ENCODE data around the gene COL6A2. TPM values are rescaled to one million over a fixed set of nuclear protein-coding genes. Genes with fewer than 3 reads are reported as not detected.

COL6A2 gene
- total RNA-seq, 1 donor from 2014 or later = 120 TPM

DNA sequence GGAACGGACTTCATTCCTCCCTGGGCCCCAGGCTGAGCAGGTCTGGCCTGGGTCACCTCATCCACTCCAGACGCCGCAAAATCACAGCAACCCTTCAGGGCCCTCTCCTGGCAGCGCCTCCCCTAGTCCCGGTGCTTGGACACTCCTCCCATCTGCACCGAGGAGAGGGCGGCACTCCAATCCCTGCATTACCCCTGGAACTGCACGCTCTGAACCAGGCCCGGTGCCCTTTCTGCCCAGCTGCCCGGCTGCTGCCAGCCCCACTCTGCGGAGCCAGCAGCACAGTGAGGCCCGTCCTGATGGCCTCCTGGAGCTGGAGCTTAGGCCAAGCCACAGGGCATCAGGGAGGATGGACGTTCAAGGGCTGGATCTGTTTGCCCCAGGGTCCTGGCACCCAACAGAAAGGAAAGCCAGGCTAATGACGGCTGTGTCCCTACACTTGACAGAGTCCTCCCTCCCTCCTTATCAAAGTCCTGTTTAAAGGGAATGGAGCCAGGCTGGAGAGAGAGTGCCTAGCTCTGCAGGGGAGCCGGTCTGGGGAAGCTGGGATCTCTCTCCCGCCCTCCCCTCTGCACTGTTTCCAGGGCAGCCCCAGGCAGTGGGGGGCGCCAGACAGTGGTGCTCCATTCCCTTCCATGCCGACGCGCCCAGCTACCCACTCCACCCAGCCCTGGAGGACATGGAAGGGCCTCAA, 12.7 kb downstream of the COL6A2 start:
- H3K9ac ChIP-seq (ENCODE audit: low read length) = no peak overlapping the region
- no peaks in the 10 kb centered on the region for H3K4me1 Mint-ChIP-seq (ENCODE audit: low read depth, unreplicated experiment)
- no peak overlapping the region for H3K4me3 ChIP-seq (ENCODE audit: insufficient read depth, low read depth, low read length)
- H3K36me3 Mint-ChIP-seq (ENCODE audit: low read depth, unreplicated experiment) = peaks cover 28% of the 10 kb centered on the region
- H3K27ac ChIP-seq (ENCODE audit: low read depth, low read length) = no peak overlapping the region
- DNase-seq (ENCODE audit: low read depth) = no peak
- no peak overlapping the region for H2AFZ ChIP-seq (ENCODE audit: low read depth, low read length)
- H3K9me3 Mint-ChIP-seq (ENCODE audit: unreplicated experiment) = no peaks in the 10 kb centered on the region
- no peak for TF ChIP-seq EZH2 (IDR thresholded peaks at IDR 0.05; ENCODE audit: insufficient read depth, low read length)
- TF ChIP-seq, protein P1, sequence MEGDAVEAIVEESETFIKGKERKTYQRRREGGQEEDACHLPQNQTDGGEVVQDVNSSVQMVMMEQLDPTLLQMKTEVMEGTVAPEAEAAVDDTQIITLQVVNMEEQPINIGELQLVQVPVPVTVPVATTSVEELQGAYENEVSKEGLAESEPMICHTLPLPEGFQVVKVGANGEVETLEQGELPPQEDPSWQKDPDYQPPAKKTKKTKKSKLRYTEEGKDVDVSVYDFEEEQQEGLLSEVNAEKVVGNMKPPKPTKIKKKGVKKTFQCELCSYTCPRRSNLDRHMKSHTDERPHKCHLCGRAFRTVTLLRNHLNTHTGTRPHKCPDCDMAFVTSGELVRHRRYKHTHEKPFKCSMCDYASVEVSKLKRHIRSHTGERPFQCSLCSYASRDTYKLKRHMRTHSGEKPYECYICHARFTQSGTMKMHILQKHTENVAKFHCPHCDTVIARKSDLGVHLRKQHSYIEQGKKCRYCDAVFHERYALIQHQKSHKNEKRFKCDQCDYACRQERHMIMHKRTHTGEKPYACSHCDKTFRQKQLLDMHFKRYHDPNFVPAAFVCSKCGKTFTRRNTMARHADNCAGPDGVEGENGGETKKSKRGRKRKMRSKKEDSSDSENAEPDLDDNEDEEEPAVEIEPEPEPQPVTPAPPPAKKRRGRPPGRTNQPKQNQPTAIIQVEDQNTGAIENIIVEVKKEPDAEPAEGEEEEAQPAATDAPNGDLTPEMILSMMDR (IDR thresholded peaks at IDR 0.05; ENCODE audit: insufficient read depth, low read depth, low read length) = no peak
- FAIRE-seq = no peak
- H3K4me2 ChIP-seq (ENCODE audit: low read length) = no peak overlapping the region
- H3K36me3 ChIP-seq (ENCODE audit: insufficient read depth, low read length) = peaks cover 34% of the 10 kb centered on the region
- no peaks in the 10 kb centered on the region for H3K27me3 Mint-ChIP-seq (ENCODE audit: low read depth, unreplicated experiment)
- peaks cover 4% of the 10 kb centered on the region for H3K9me3 ChIP-seq (ENCODE audit: insufficient read depth, low read depth, low read length)
- peaks cover 81% of the 10 kb centered on the region for H4K20me1 ChIP-seq (ENCODE audit: insufficient read depth, low read length)
- H3K4me3 Mint-ChIP-seq (ENCODE audit: unreplicated experiment) = no peak overlapping the region
- no peaks in the 10 kb centered on the region for H3K27me3 ChIP-seq (ENCODE audit: insufficient read depth, low read length)
- no peaks in the 10 kb centered on the region for H3K4me1 ChIP-seq (ENCODE audit: insufficient read depth, low read length)
- H3K27ac Mint-ChIP-seq (ENCODE audit: unreplicated experiment) = no peak overlapping the region
- peaks cover 86% of the 10 kb centered on the region for H3K79me2 ChIP-seq (ENCODE audit: insufficient read depth, low read length)

DNA sequence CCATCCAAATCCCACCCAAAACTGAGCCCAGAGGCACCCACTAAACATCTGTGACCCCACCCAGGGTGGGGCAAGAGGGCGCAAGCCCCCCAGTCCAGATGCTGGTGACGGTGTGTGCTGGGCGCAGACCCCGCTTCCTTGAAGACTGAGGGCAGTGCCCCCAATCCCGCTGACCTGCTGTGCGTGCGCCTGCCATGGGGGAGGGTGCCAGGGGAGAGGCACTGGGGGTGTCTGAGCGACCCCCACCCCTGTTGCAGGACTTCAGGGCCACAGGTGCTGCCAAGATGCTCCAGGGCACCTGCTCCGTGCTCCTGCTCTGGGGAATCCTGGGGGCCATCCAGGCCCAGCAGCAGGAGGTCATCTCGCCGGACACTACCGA, 13.3 kb downstream of the COL6A2 start:
- Histone ChIP-seq H3K9me3 (ENCODE audit: insufficient read depth, low read depth, low read length) (peaks cover 4% of the 10 kb centered on the region), H3K4me1 (ENCODE audit: insufficient read depth, low read length) (no peaks in the 10 kb centered on the region), H3K4me2 (ENCODE audit: low read length) (no peak overlapping the region), H3K36me3 (ENCODE audit: insufficient read depth, low read length) (peaks cover 34% of the 10 kb centered on the region), H3K27ac (ENCODE audit: low read depth, low read length) (no peak overlapping the region), H3K4me3 (ENCODE audit: insufficient read depth, low read depth, low read length) (no peak overlapping the region), H3K79me2 (ENCODE audit: insufficient read depth, low read length) (peaks cover 86% of the 10 kb centered on the region), H4K20me1 (ENCODE audit: insufficient read depth, low read length) (peaks cover 82% of the 10 kb centered on the region), H2AFZ (ENCODE audit: low read depth, low read length) (no peak overlapping the region), H3K9ac (ENCODE audit: low read length) (no peak overlapping the region), H3K27me3 (ENCODE audit: insufficient read depth, low read length) (no peaks in the 10 kb centered on the region)
- DNase-seq (ENCODE audit: low read depth) (no peak), FAIRE-seq (no peak)
- no peak overlapping the region for H3K4me3 Mint-ChIP-seq (ENCODE audit: unreplicated experiment)
- no peaks in the 10 kb centered on the region for H3K9me3 Mint-ChIP-seq (ENCODE audit: unreplicated experiment)
- no peaks in the 10 kb centered on the region for H3K4me1 Mint-ChIP-seq (ENCODE audit: low read depth, unreplicated experiment)
- TF ChIP-seq, protein P1 (IDR thresholded peaks at IDR 0.05; ENCODE audit: insufficient read depth, low read depth, low read length) = no peak
- no peak for TF ChIP-seq EZH2 (IDR thresholded peaks at IDR 0.05; ENCODE audit: insufficient read depth, low read length)
- H3K27me3 Mint-ChIP-seq (ENCODE audit: low read depth, unreplicated experiment) = no peaks in the 10 kb centered on the region
- peaks cover 28% of the 10 kb centered on the region for H3K36me3 Mint-ChIP-seq (ENCODE audit: low read depth, unreplicated experiment)
- no peak overlapping the region for H3K27ac Mint-ChIP-seq (ENCODE audit: unreplicated experiment)

Data from astrocyte (in vitro differentiated cells and primary cell).